K562 (cell line): ENCODE measurements around the gene ABCB10. TPM values are rescaled to one million over a fixed set of nuclear protein-coding genes. Genes with fewer than 3 reads are reported as not detected.

Experiments used
- BHLHE40 ChIP-seq: IDR thresholded peaks from 2 replicates; pipeline ENCODE4 v1.6.1; 2011; ENCODE audit warnings: low read length, improper control_type of control experiment
- CHD1 ChIP-seq: fragments of 200-600 bp; sonication (generic); IDR thresholded peaks from one replicate; pipeline ENCODE4 v1.6.1; 2012; ENCODE audit warnings: mild to moderate bottlenecking, moderate library complexity, low read length, inconsistent platforms
- CREB1 ChIP-seq, 2 experiments: sonication (generic) in 1 of 2; formaldehyde crosslinking in 1 of 2; IDR thresholded peaks; 2 replicates each; pipeline versions ENCODE4 v1.6.1 to v1.8.0; 2012 to 2022; ENCODE audit warnings: inconsistent platforms in 1 of 2, mild to moderate bottlenecking in 1 of 2, missing genetic modification reagents in 1 of 2, moderate library complexity in 1 of 2
- ELF1 ChIP-seq: fragments of 200-800 bp; sonication (Bioruptor generic); IDR thresholded peaks from 2 replicates; pipeline ENCODE4 v1.6.1; 2016; ENCODE audit warnings: missing genetic modification characterization, missing compliant biosample characterization
- FOXP1 ChIP-seq: sonication (generic); formaldehyde crosslinking; IDR thresholded peaks from 2 replicates; pipeline ENCODE4 v1.8.0; 2022; ENCODE audit warnings: mild to moderate bottlenecking, missing genetic modification reagents
- KDM1A ChIP-seq, 2 experiments: fragments of 450-650 bp; IDR thresholded peaks; 2 replicates each; pipeline ENCODE4 v1.6.1; 2016; ENCODE audit warnings: mild to moderate bottlenecking in 2 of 2
- NR2C2 ChIP-seq, 2 experiments: fragments of 200-800 bp in 1 of 2; sonication (Bioruptor generic) in 1 of 2; sonication (generic) in 1 of 2; formaldehyde crosslinking in 1 of 2; IDR thresholded peaks; 2 replicates each; pipeline versions ENCODE4 v1.6.1 to v1.8.0; 2016 to 2022; ENCODE audit warnings: mild to moderate bottlenecking in 1 of 2, missing compliant biosample characterization in 1 of 2, missing genetic modification characterization in 1 of 2, missing genetic modification reagents in 1 of 2
- NR2F6 ChIP-seq: fragments of 450-650 bp; formaldehyde crosslinking; IDR thresholded peaks from 2 replicates; pipeline ENCODE4 v1.4.0; 2020; ENCODE audit warnings: mild to moderate bottlenecking
- PHF20 ChIP-seq: fragments of 450-650 bp; IDR thresholded peaks from 2 replicates; pipeline ENCODE4 v1.6.1; 2018; ENCODE audit not compliant: partially characterized antibody
- SMAD4 ChIP-seq: fragments of 250-450 bp; sonication (Bioruptor Pico); conservative IDR thresholded peaks from 2 replicates; pipeline ENCODE4 v1.8.0; 2021; ENCODE audit warnings: inconsistent platforms, mild to moderate bottlenecking, moderate library complexity
- YY1 ChIP-seq, 3 experiments: IDR thresholded peaks; 2 replicates each; pipeline ENCODE4 v1.6.1; 2011; ENCODE audit warnings: low read length in 2 of 3, mild to moderate bottlenecking in 2 of 3, moderate library complexity in 2 of 3, borderline replicate concordance in 1 of 3, control low read depth in 1 of 3, low read depth in 1 of 3; ENCODE audit not compliant: insufficient read depth in 3 of 3, insufficient replicate concordance in 2 of 3, control insufficient read depth in 1 of 3, insufficient read length in 1 of 3; ENCODE audit errors: extremely low read depth in 1 of 3
- polyA plus RNA-seq, 8 experiments: library from polyadenylated mRNA; depleted of rRNA in 4 of 8; stranded (reverse) in 5 of 8; unstranded in 3 of 8; fragments of >200 nt; fragmentation: Nextera tagmentation in 2 of 8; fragmentation: Illumina TruSeq in 1 of 8; extraction: Ambion mirVana in 2 of 8; extraction: Trizol in 1 of 8; gene quantifications; 2 replicates each; pipeline versions ENCODE4 v1.2.1 to v1.2.3, GENCODE V29; 2011 to 2014; ENCODE audit warnings: inconsistent platforms in 1 of 8, missing spikeins in 1 of 8
- total RNA-seq, 7 experiments: library from RNA; depleted of rRNA in 6 of 7; stranded (reverse); fragments of >200 nt in 6 of 7; fragmentation: Illumina TruSeq in 2 of 7; extraction: Trizol in 2 of 7; gene quantifications; 2 replicates each; pipeline versions ENCODE4 v1.2.1 to v1.2.3, GENCODE V29; 2011 to 2021; ENCODE audit warnings: low replicate concordance in 1 of 7
- TF ChIP-seq, protein P1 (sequence below), 3 experiments: fragments of 200-800 bp in 1 of 3; fragments of 250-450 bp in 1 of 3; fragments of 450-650 bp in 1 of 3; sonication (Bioruptor Pico) in 1 of 3; sonication (Bioruptor generic) in 1 of 3; formaldehyde crosslinking in 1 of 3; IDR thresholded peaks; 2 replicates each; pipeline versions ENCODE4 v1.6.1 to v1.8.0; 2016 to 2022; ENCODE audit warnings: mild to moderate bottlenecking in 2 of 3, missing genetic modification characterization in 2 of 3, missing compliant biosample characterization in 1 of 3, moderate library complexity in 1 of 3
- TF ChIP-seq, protein P2 (sequence below): fragments of 150-350 bp; IDR thresholded peaks from 2 replicates; pipeline ENCODE4 v1.6.1; 2014; ENCODE audit warnings: low read depth, mild to moderate bottlenecking, low read length, borderline replicate concordance
- TF ChIP-seq, protein P3 (sequence below): fragments of 450-650 bp; IDR thresholded peaks from 2 replicates; pipeline ENCODE4 v1.6.1; 2017; ENCODE audit warnings: antibody characterized with exemption, mild to moderate bottlenecking

The ABCB10 gene
- total and polyA plus RNA-seq, 9 of the 15 experiments (the other 6 are each of a cell fraction or from before 2014, with no cell fraction given): 12.4 to 54.8 (median 36.4) TPM

DNA sequence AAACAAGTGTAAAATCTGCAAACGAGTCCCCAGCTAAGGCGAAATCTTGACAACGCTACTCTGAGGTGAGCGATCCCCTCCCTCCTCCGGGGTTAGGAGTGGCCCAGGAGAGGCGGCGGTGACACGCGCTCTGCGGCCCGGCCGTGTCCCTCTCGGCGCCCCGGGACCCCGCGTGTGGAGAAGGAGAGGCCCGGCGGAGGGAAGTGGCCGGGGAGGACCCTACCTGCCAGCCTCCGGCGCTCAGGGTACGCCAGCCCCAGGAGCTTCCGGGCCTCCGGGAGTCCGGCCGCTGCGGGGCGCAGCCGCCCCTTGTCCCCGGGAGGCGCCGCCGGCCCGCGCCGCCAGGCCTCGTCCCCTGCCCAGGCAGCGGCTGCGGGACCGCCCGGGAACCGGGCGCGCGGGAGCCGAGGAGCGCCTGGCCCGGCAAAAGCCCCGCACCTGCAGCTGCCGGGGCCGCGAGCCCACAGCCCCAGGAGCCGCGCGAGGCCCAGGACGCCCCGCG is 543 bp downstream of the ABCB10 start (continued):
- TF ChIP-seq, protein P1, sequence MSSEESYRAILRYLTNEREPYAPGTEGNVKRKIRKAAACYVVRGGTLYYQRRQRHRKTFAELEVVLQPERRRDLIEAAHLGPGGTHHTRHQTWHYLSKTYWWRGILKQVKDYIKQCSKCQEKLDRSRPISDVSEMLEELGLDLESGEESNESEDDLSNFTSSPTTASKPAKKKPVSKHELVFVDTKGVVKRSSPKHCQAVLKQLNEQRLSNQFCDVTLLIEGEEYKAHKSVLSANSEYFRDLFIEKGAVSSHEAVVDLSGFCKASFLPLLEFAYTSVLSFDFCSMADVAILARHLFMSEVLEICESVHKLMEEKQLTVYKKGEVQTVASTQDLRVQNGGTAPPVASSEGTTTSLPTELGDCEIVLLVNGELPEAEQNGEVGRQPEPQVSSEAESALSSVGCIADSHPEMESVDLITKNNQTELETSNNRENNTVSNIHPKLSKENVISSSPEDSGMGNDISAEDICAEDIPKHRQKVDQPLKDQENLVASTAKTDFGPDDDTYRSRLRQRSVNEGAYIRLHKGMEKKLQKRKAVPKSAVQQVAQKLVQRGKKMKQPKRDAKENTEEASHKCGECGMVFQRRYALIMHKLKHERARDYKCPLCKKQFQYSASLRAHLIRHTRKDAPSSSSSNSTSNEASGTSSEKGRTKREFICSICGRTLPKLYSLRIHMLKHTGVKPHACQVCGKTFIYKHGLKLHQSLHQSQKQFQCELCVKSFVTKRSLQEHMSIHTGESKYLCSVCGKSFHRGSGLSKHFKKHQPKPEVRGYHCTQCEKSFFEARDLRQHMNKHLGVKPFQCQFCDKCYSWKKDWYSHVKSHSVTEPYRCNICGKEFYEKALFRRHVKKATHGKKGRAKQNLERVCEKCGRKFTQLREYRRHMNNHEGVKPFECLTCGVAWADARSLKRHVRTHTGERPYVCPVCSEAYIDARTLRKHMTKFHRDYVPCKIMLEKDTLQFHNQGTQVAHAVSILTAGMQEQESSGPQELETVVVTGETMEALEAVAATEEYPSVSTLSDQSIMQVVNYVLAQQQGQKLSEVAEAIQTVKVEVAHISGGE (CRISPR knock-in tag; IDR thresholded peaks at IDR 0.05): peak in 1 of 3 experiments; percentile 38; a peak in 2 of 6 replicates
- peak; percentile 95 for TF ChIP-seq CHD1
- TF ChIP-seq, protein P2, sequence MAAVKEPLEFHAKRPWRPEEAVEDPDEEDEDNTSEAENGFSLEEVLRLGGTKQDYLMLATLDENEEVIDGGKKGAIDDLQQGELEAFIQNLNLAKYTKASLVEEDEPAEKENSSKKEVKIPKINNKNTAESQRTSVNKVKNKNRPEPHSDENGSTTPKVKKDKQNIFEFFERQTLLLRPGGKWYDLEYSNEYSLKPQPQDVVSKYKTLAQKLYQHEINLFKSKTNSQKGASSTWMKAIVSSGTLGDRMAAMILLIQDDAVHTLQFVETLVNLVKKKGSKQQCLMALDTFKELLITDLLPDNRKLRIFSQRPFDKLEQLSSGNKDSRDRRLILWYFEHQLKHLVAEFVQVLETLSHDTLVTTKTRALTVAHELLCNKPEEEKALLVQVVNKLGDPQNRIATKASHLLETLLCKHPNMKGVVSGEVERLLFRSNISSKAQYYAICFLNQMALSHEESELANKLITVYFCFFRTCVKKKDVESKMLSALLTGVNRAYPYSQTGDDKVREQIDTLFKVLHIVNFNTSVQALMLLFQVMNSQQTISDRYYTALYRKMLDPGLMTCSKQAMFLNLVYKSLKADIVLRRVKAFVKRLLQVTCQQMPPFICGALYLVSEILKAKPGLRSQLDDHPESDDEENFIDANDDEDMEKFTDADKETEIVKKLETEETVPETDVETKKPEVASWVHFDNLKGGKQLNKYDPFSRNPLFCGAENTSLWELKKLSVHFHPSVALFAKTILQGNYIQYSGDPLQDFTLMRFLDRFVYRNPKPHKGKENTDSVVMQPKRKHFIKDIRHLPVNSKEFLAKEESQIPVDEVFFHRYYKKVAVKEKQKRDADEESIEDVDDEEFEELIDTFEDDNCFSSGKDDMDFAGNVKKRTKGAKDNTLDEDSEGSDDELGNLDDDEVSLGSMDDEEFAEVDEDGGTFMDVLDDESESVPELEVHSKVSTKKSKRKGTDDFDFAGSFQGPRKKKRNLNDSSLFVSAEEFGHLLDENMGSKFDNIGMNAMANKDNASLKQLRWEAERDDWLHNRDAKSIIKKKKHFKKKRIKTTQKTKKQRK: no peak
- TF ChIP-seq NR2C2 (CRISPR knock-in tag; IDR thresholded peaks at IDR 0.05): no peak
- TF ChIP-seq NR2C2 (tag; IDR thresholded peaks at IDR 0.05): 0 out of 2 replicates have a peak, but pooled peaks have one; percentile 2
- no peak for TF ChIP-seq KDM1A (IDR thresholded peaks at IDR 0.05)
- TF ChIP-seq YY1 (IDR thresholded peaks at IDR 0.05; ENCODE audit: borderline replicate concordance in 1 of 3, control insufficient read depth in 1 of 3, extremely low read depth in 1 of 3, insufficient read depth in 3 of 3, insufficient read length in 1 of 3, insufficient replicate concordance in 2 of 3, low read depth in 1 of 3, low read length in 2 of 3): peak in 1 of 3 experiments; percentile 12
- peak; percentile 14 for TF ChIP-seq PHF20
- no peak for TF ChIP-seq NR2F6 (CRISPR knock-in tag)
- TF ChIP-seq FOXP1 (CRISPR knock-in tag): no peak
- TF ChIP-seq, protein P3, sequence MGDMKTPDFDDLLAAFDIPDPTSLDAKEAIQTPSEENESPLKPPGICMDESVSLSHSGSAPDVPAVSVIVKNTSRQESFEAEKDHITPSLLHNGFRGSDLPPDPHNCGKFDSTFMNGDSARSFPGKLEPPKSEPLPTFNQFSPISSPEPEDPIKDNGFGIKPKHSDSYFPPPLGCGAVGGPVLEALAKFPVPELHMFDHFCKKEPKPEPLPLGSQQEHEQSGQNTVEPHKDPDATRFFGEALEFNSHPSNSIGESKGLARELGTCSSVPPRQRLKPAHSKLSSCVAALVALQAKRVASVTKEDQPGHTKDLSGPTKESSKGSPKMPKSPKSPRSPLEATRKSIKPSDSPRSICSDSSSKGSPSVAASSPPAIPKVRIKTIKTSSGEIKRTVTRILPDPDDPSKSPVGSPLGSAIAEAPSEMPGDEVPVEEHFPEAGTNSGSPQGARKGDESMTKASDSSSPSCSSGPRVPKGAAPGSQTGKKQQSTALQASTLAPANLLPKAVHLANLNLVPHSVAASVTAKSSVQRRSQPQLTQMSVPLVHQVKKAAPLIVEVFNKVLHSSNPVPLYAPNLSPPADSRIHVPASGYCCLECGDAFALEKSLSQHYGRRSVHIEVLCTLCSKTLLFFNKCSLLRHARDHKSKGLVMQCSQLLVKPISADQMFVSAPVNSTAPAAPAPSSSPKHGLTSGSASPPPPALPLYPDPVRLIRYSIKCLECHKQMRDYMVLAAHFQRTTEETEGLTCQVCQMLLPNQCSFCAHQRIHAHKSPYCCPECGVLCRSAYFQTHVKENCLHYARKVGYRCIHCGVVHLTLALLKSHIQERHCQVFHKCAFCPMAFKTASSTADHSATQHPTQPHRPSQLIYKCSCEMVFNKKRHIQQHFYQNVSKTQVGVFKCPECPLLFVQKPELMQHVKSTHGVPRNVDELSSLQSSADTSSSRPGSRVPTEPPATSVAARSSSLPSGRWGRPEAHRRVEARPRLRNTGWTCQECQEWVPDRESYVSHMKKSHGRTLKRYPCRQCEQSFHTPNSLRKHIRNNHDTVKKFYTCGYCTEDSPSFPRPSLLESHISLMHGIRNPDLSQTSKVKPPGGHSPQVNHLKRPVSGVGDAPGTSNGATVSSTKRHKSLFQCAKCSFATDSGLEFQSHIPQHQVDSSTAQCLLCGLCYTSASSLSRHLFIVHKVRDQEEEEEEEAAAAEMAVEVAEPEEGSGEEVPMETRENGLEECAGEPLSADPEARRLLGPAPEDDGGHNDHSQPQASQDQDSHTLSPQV: 0 out of 2 replicates have a peak, but pooled peaks have one; percentile 10
- peak; percentile 26; the same call in 1 of the 2 replicates for TF ChIP-seq SMAD4 (CRISPR knock-in tag)
- TF ChIP-seq CREB1 (IDR thresholded peaks at IDR 0.05): no peak
- 0 out of 2 replicates have a peak, but pooled peaks have one; percentile 21 for TF ChIP-seq CREB1 (CRISPR knock-in tag; IDR thresholded peaks at IDR 0.05)
- peak; percentile 52; the same call in 1 of the 2 replicates for TF ChIP-seq ELF1 (tag)
- 0 out of 2 replicates have a peak, but pooled peaks have one; percentile 7 for TF ChIP-seq BHLHE40
